Measurements from ENCODE around the gene EXOG. TPM values are rescaled to one million over a fixed set of nuclear protein-coding genes. Genes with fewer than 3 reads are reported as not detected.

Gene EXOG
- total and polyA plus RNA-seq, 2 of the 13 experiments (the other 11 are each of a cell fraction or from before 2014, with no cell fraction given) = 5.5 to 9.5 TPM

GRCh38 chr3:38496131-38496910 is at the start of gene EXOG (continued):
- TF ChIP-seq TFE3 (CRISPR knock-in tag; IDR thresholded peaks at IDR 0.05) (0 out of 2 replicates have a peak, but pooled peaks have one; percentile 34), ARID5B (CRISPR knock-in tag; IDR thresholded peaks at IDR 0.05) (peak; percentile 24; the same call in 1 of the 2 replicates), SIX1 (CRISPR knock-in tag; IDR thresholded peaks at IDR 0.05; ENCODE audit: borderline replicate concordance) (no peak), KLF15 (CRISPR knock-in tag; IDR thresholded peaks at IDR 0.05; ENCODE audit: borderline replicate concordance) (peak; percentile 66; the same call in 1 of the 2 replicates), TOPORS (CRISPR knock-in tag; IDR thresholded peaks at IDR 0.05) (0 out of 2 replicates have a peak, but pooled peaks have one; percentile 76), ZNF468 (CRISPR knock-in tag; IDR thresholded peaks at IDR 0.05) (no peak), ZNF180 (CRISPR knock-in tag; IDR thresholded peaks at IDR 0.05; ENCODE audit: borderline replicate concordance, low read depth) (no peak), ARID2 (CRISPR knock-in tag; IDR thresholded peaks at IDR 0.05; ENCODE audit: borderline replicate concordance) (peak; percentile 90; the same call in 1 of the 2 replicates), CTCF (CRISPR knock-in tag; IDR thresholded peaks at IDR 0.05) (peak; percentile 93), SAP130 (CRISPR knock-in tag; IDR thresholded peaks at IDR 0.05; ENCODE audit: low read depth) (peak; percentile 77), ZNF646 (CRISPR knock-in tag; IDR thresholded peaks at IDR 0.05) (no peak; the same call in 1 of the 2 replicates), GATAD2A (CRISPR knock-in tag; IDR thresholded peaks at IDR 0.05) (no peak; the same call in 1 of the 2 replicates), REL (CRISPR knock-in tag; conservative IDR thresholded peaks at IDR 0.05) (no peak)
